CD14-positive monocyte (primary cell): ENCODE data around the gene FOXA1. TPM values are rescaled to one million over a fixed set of nuclear protein-coding genes. Genes with fewer than 3 reads are reported as not detected.

Experiments used
- DNase-seq, 3 donors: peaks; one replicate each; pipeline ENCODE4 v3.0.0-alpha.2; 2011 to 2022
- H2AFZ ChIP-seq: 2 replicates; pipeline ENCODE4 v1.6.0; 2012; ENCODE audit warnings: mild to moderate bottlenecking, low read depth, low read length, inconsistent platforms; ENCODE audit not compliant: insufficient read depth, poor library complexity, severe bottlenecking
- H3K27ac ChIP-seq, 2 donors: 1 replicate in 1 of 2; 2 replicates in 1 of 2; pipeline ENCODE4 v1.5.1; 2012 to 2013; ENCODE audit warnings: low read length in 2 of 2, control low read depth in 1 of 2, inconsistent platforms in 1 of 2, low read depth in 1 of 2, mild to moderate bottlenecking in 1 of 2
- H3K27me3 ChIP-seq, 2 donors: one replicate each; pipeline versions ENCODE4 v1.6.0 to v1.6.1; 2011 to 2013; ENCODE audit warnings: low read length in 2 of 2; ENCODE audit not compliant: control insufficient read depth in 2 of 2, insufficient read depth in 2 of 2
- H3K36me3 ChIP-seq, 2 donors: replicated peaks in 1 of 2; 1 replicate in 1 of 2; 2 replicates in 1 of 2; pipeline versions ENCODE4 v1.5.1 to v1.6.1; 2012 to 2013; ENCODE audit warnings: low read length in 2 of 2, control low read depth in 1 of 2, inconsistent platforms in 1 of 2, mild to moderate bottlenecking in 1 of 2; ENCODE audit not compliant: insufficient read depth in 2 of 2, control insufficient read depth in 1 of 2
- H3K4me1 ChIP-seq, 2 donors: 1 replicate in 1 of 2; 2 replicates in 1 of 2; pipeline versions ENCODE4 v1.5.1 to v1.6.1; 2012 to 2013; ENCODE audit warnings: low read length in 2 of 2, control low read depth in 1 of 2, inconsistent platforms in 1 of 2, mild to moderate bottlenecking in 1 of 2, moderate library complexity in 1 of 2; ENCODE audit not compliant: insufficient read depth in 2 of 2, control insufficient read depth in 1 of 2
- H3K4me2 ChIP-seq: replicated peaks from 2 replicates; pipeline ENCODE3; 2012; ENCODE audit warnings: low read length, moderate library complexity, mild to moderate bottlenecking; ENCODE audit not compliant: poor library complexity, severe bottlenecking; ENCODE audit errors: extremely low read depth
- H3K4me3 ChIP-seq, 3 experiments: fragments of 200-600 bp in 1 of 3; sonication (generic) in 1 of 3; replicated peaks in 1 of 3; 1 replicate in 2 of 3; 2 replicates in 1 of 3; pipeline ENCODE4 v1.5.1; 2011 to 2013; ENCODE audit warnings: low read length in 3 of 3, mild to moderate bottlenecking in 3 of 3, control low read depth in 2 of 3, low read depth in 2 of 3, inconsistent platforms in 1 of 3, moderate library complexity in 1 of 3
- H3K79me2 ChIP-seq: 2 replicates; pipeline ENCODE4 v1.6.0; 2012; ENCODE audit warnings: mild to moderate bottlenecking, control low read depth, inconsistent platforms, low read length, moderate library complexity; ENCODE audit not compliant: insufficient read depth
- H3K9ac ChIP-seq: 2 replicates; pipeline ENCODE4 v1.6.0; 2017; ENCODE audit warnings: low read length, mild to moderate bottlenecking; ENCODE audit not compliant: insufficient read depth, poor library complexity, severe bottlenecking
- H3K9me3 ChIP-seq, 2 donors: replicated peaks in 1 of 2; 1 replicate in 1 of 2; 2 replicates in 1 of 2; pipeline versions ENCODE4 v1.5.1 to v1.6.1; 2012 to 2013; ENCODE audit warnings: low read length in 2 of 2, control low read depth in 1 of 2; ENCODE audit not compliant: control insufficient read depth in 1 of 2, insufficient read depth in 1 of 2
- H4K20me1 ChIP-seq: 2 replicates; pipeline ENCODE4 v1.6.0; 2012; ENCODE audit warnings: mild to moderate bottlenecking, low read length, control low read depth, moderate library complexity; ENCODE audit not compliant: insufficient read depth
- H3K27ac Mint-ChIP-seq, 7 donors: one replicate each; pipeline ENCODE4 v1.8.0; 2020; ENCODE audit warnings: mild to moderate bottlenecking in 7 of 7, mixed read lengths in 7 of 7, moderate library complexity in 6 of 7, inconsistent platforms in 2 of 7
- H3K27me3 Mint-ChIP-seq, 3 donors: one replicate each; pipeline ENCODE4 v1.8.0; 2021 to 2022; ENCODE audit warnings: low read depth in 3 of 3, mild to moderate bottlenecking in 3 of 3, mixed read lengths in 3 of 3, moderate library complexity in 3 of 3, inconsistent platforms in 1 of 3
- H3K36me3 Mint-ChIP-seq, 2 donors: one replicate each; pipeline ENCODE4 v1.8.0; 2020; ENCODE audit warnings: mixed read lengths in 2 of 2, inconsistent platforms in 1 of 2, mild to moderate bottlenecking in 1 of 2
- H3K4me1 Mint-ChIP-seq: one replicate; pipeline ENCODE4 v1.8.0; 2020; ENCODE audit warnings: mild to moderate bottlenecking, mixed read lengths
- H3K4me3 Mint-ChIP-seq, 2 donors: one replicate each; pipeline ENCODE4 v1.8.0; 2020; ENCODE audit warnings: mild to moderate bottlenecking in 2 of 2, mixed read lengths in 2 of 2, moderate library complexity in 1 of 2
- H3K9me3 Mint-ChIP-seq, 7 donors: one replicate each; pipeline ENCODE4 v1.8.0; 2020 to 2022; ENCODE audit warnings: mixed read lengths in 7 of 7, mild to moderate bottlenecking in 6 of 7, moderate library complexity in 6 of 7, inconsistent platforms in 2 of 7
- WGBS: methylation state at CpG from one replicate; pipeline ENCODE4 v1.1.5; 2013; ENCODE audit warnings: missing lambda C conversion rate; ENCODE audit not compliant: insufficient coverage; 5-methylcytosine and 5-hydroxymethylcytosine counted together
- intact Hi-C, 2 donors: fragments of 100-400 bp; cut with micrococcal nuclease; formaldehyde crosslinking; loops; one replicate each; pipeline versions ENCODE4 v1.15.0 to v1.15.1; 2023
- polyA plus RNA-seq, 3 donors: library from polyadenylated mRNA; depleted of rRNA in 1 of 3; unstranded in 2 of 3; stranded (reverse) in 1 of 3; fragments of 300-500 nt in 2 of 3; fragments of >200 nt in 1 of 3; fragmentation: Illumina TruSeq in 2 of 3; gene quantifications; 1 replicate in 2 of 3; 2 replicates in 1 of 3; pipeline ENCODE4 v1.2.3, GENCODE V29; 2012 to 2021
- TF ChIP-seq, protein P1 (sequence below): fragments of 200-600 bp; IDR thresholded peaks from one replicate; pipeline ENCODE4 v1.8.0; 2022; ENCODE audit warnings: antibody characterized with exemption, mild to moderate bottlenecking

FOXA1 gene
- polyA plus RNA-seq, 3 donors: 0.09 TPM; not detected in 2

- peaks cover 88 to 96% (median 94%) of the 10 kb centered on the region in 3 donors for H3K27me3 Mint-ChIP-seq
- H3K4me3 ChIP-seq: no peak overlapping the region
- H3K9ac ChIP-seq: no peak overlapping the region
- H4K20me1 ChIP-seq: no peaks in the 10 kb centered on the region
- H3K4me1 Mint-ChIP-seq: peaks cover 19% of the 10 kb centered on the region
- H3K4me3 Mint-ChIP-seq: peak overlapping the region in 1 of 2 donors; percentile 86
- H3K9me3 ChIP-seq: peaks cover 33 to 72% of the 10 kb centered on the region in 2 donors
- no peaks in the 10 kb centered on the region for H3K36me3 ChIP-seq
- H3K27me3 ChIP-seq: peaks cover 82 to 94% of the 10 kb centered on the region in 2 donors
- intact Hi-C loops: no loop called here
- peaks cover 6 to 61% (median 49%) of the 10 kb centered on the region in 7 donors for H3K9me3 Mint-ChIP-seq
- no peaks in the 10 kb centered on the region for H3K79me2 ChIP-seq
- no peak overlapping the region for H3K27ac Mint-ChIP-seq
- TF ChIP-seq, protein P1, sequence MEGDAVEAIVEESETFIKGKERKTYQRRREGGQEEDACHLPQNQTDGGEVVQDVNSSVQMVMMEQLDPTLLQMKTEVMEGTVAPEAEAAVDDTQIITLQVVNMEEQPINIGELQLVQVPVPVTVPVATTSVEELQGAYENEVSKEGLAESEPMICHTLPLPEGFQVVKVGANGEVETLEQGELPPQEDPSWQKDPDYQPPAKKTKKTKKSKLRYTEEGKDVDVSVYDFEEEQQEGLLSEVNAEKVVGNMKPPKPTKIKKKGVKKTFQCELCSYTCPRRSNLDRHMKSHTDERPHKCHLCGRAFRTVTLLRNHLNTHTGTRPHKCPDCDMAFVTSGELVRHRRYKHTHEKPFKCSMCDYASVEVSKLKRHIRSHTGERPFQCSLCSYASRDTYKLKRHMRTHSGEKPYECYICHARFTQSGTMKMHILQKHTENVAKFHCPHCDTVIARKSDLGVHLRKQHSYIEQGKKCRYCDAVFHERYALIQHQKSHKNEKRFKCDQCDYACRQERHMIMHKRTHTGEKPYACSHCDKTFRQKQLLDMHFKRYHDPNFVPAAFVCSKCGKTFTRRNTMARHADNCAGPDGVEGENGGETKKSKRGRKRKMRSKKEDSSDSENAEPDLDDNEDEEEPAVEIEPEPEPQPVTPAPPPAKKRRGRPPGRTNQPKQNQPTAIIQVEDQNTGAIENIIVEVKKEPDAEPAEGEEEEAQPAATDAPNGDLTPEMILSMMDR: no peak
- H3K4me2 ChIP-seq: peak overlapping the region; percentile 7
- DNase-seq: no peak
- no peak overlapping the region for H3K27ac ChIP-seq
- H3K36me3 Mint-ChIP-seq: peaks cover 4 to 8% of the 10 kb centered on the region in 2 donors
- no peak overlapping the region for H2AFZ ChIP-seq
- H3K4me1 ChIP-seq: peaks cover 11 to 12% of the 10 kb centered on the region in 2 donors
- 2% methylated on average over 50 of the region's 57 CpGs for WGBS
These were observed 4.7 kb upstream of the FOXA1 start for GRCh38 chr14:37599507-37600368.

- H3K27ac ChIP-seq: no peak overlapping the region
- Mint-ChIP-seq H3K27me3 (peaks cover 89 to 95% (median 94%) of the 10 kb centered on the region in 3 donors), H3K27ac (peak overlapping the region in 1 of 7 donors; percentile 25), H3K9me3 (peaks cover 6 to 65% (median 53%) of the 10 kb centered on the region in 7 donors), H3K4me1 (peaks cover 23% of the 10 kb centered on the region), H3K4me3 (peak overlapping the region in 1 of 2 donors; percentile 86), H3K36me3 (peaks cover 4 to 12% of the 10 kb centered on the region in 2 donors)
- peaks cover 33 to 77% of the 10 kb centered on the region in 2 donors for H3K9me3 ChIP-seq
- H3K36me3 ChIP-seq: no peaks in the 10 kb centered on the region
- WGBS: 7% methylated on average over 23 of the region's 36 CpGs
- TF ChIP-seq, protein P1: no peak
- no peaks in the 10 kb centered on the region for H4K20me1 ChIP-seq
- no peak overlapping the region for H2AFZ ChIP-seq
- peaks cover 12 to 15% of the 10 kb centered on the region in 2 donors for H3K4me1 ChIP-seq
- DNase-seq: no peak
- H3K9ac ChIP-seq: no peak overlapping the region
- H3K4me3 ChIP-seq: peak overlapping the region in 1 of 3 experiments; percentile 32
- H3K79me2 ChIP-seq: no peaks in the 10 kb centered on the region
- intact Hi-C loops: no loop called here
- peaks cover 83 to 95% of the 10 kb centered on the region in 2 donors for H3K27me3 ChIP-seq
- H3K4me2 ChIP-seq: peak overlapping the region; percentile 37
These were observed 3.9 kb upstream of the FOXA1 start for GRCh38 chr14:37598747-37599506.
